SK-N-SH (cell line): ENCODE measurements around the gene FRRS1L.

ENCODE experiments used
- EP300 ChIP-seq, 2 experiments: IDR thresholded peaks; 2 replicates each; pipeline versions ENCODE4 v1.4.0 to v1.6.1; 2012; ENCODE audit warnings: borderline replicate concordance in 1 of 2, low read depth in 1 of 2, low read length in 1 of 2
- FOSL2 ChIP-seq: IDR thresholded peaks from 2 replicates; pipeline ENCODE4 v1.4.0; 2012; ENCODE audit warnings: low read depth, mild to moderate bottlenecking, moderate library complexity, borderline replicate concordance
- POLR2AphosphoS5 ChIP-seq: IDR thresholded peaks from 2 replicates; pipeline ENCODE4 v1.6.1; 2012; ENCODE audit warnings: low read depth, low read length
- RXRA ChIP-seq: IDR thresholded peaks from 2 replicates; pipeline ENCODE4 v1.4.0; 2012; ENCODE audit warnings: low read depth, mild to moderate bottlenecking, borderline replicate concordance
- SIN3A ChIP-seq: IDR thresholded peaks from 2 replicates; pipeline ENCODE4 v1.6.1; 2012; ENCODE audit warnings: low read depth, mild to moderate bottlenecking, low read length, moderate library complexity, borderline replicate concordance
- TAF1 ChIP-seq: IDR thresholded peaks from 2 replicates; pipeline ENCODE4 v1.6.1; 2012; ENCODE audit warnings: low read depth, mild to moderate bottlenecking, low read length, moderate library complexity, borderline replicate concordance
- YY1 ChIP-seq: IDR thresholded peaks from 2 replicates; pipeline ENCODE4 v1.4.0; 2012; ENCODE audit warnings: low read depth, mild to moderate bottlenecking
- TF ChIP-seq, protein P1 (sequence below): fragments of 200-600 bp; sonication (generic); IDR thresholded peaks from 2 replicates; pipeline ENCODE4 v1.6.1; 2017; ENCODE audit warnings: antibody characterized with exemption, mild to moderate bottlenecking, moderate library complexity
- TF ChIP-seq, protein P2 (sequence below): IDR thresholded peaks from 2 replicates; pipeline ENCODE4 v1.4.0; 2012; ENCODE audit warnings: low read depth, borderline replicate concordance

DNA sequence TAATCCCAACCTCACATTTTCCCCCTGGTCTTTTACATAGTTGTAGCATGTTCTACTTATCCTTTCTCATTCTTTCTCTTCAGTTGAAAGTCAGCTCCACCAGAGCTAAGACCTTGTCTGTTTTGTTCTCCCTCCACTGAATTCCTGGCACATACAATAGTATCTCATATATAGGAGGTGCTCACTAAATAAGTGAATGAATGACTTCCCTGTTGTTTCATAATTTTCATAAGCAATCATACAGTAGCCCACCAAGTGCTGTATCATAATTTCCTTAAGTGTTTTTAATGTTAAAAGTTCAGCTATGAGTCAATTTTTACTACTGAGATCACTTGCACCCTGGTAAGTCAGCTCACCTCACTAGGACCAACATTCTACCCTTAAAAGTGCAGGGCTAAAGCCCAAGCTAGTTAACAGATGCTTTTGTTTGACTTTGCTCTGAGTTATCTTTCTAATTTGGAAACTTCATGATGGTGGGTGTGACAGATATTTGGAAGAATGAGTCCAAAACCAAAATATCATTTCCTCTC lies 74.9 kb downstream of the FRRS1L start:
- TF ChIP-seq TAF1, result no peak
- no peak for TF ChIP-seq SIN3A
- TF ChIP-seq, protein P1, sequence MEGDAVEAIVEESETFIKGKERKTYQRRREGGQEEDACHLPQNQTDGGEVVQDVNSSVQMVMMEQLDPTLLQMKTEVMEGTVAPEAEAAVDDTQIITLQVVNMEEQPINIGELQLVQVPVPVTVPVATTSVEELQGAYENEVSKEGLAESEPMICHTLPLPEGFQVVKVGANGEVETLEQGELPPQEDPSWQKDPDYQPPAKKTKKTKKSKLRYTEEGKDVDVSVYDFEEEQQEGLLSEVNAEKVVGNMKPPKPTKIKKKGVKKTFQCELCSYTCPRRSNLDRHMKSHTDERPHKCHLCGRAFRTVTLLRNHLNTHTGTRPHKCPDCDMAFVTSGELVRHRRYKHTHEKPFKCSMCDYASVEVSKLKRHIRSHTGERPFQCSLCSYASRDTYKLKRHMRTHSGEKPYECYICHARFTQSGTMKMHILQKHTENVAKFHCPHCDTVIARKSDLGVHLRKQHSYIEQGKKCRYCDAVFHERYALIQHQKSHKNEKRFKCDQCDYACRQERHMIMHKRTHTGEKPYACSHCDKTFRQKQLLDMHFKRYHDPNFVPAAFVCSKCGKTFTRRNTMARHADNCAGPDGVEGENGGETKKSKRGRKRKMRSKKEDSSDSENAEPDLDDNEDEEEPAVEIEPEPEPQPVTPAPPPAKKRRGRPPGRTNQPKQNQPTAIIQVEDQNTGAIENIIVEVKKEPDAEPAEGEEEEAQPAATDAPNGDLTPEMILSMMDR, result no peak
- no peak for TF ChIP-seq POLR2AphosphoS5
- TF ChIP-seq YY1, result no peak
- no peak for TF ChIP-seq FOSL2
- no peak for TF ChIP-seq RXRA
- no peak for TF ChIP-seq EP300 (IDR thresholded peaks at IDR 0.05; ENCODE audit: borderline replicate concordance in 1 of 2, low read depth in 1 of 2, low read length in 1 of 2)
- TF ChIP-seq, protein P2, sequence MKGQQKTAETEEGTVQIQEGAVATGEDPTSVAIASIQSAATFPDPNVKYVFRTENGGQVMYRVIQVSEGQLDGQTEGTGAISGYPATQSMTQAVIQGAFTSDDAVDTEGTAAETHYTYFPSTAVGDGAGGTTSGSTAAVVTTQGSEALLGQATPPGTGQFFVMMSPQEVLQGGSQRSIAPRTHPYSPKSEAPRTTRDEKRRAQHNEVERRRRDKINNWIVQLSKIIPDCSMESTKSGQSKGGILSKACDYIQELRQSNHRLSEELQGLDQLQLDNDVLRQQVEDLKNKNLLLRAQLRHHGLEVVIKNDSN, result no peak
